ENCODE data around the gene CIAO2B.
A peak's percentile ranks its signal among the peaks of the same experiment; 100 is the strongest.
"Not testable (repeated sequence)": the region's sequence is repeated elsewhere in the genome, so short reads cannot be mapped to it uniquely, and the experiment has no call there.

CIAO2B gene

GRCh38 chr16:66936889-66937554 is 2.8 kb upstream of the CIAO2B start:
- DNase-seq = no peak

- DNase-seq = no peak
Observed at GRCh38 chr16:66936462-66936861, 2.3 kb upstream of the CIAO2B start.

GRCh38 chr16:66935314-66936011 is 1.3 kb upstream of the CIAO2B start, which contains the start of gene CES2:
Gene CES2, plus strand, starts transcription at chr16:66935516. Its CDS starts 120 bp downstream, at chr16:66935636.
- no peak for DNase-seq

- not testable (repeated sequence) for DNase-seq
Observed at GRCh38 chr16:66934839-66935313, 674 bp upstream of the CIAO2B start.

- peak in 1 of 4 experiments; percentile 44 for DNase-seq
Observed at GRCh38 chr16:66933776-66934137, 445 bp downstream of the CIAO2B start.

- no peak for DNase-seq
Observed at GRCh38 chr16:66932076-66932475, 2.1 kb downstream of the CIAO2B start.

- no peak for DNase-seq
Observed at GRCh38 chr16:66931665-66932064, 2.5 kb downstream of the CIAO2B start.

GRCh38 chr16:66930189-66930588 is 4.0 kb downstream of the CIAO2B start:
- DNase-seq = no peak

- DNase-seq = no peak
Observed at GRCh38 chr16:66928702-66929388, 5.4 kb downstream of the CIAO2B start.

GRCh38 chr16:66927918-66928649 is 6.1 kb downstream of the CIAO2B start:
- DNase-seq = no peak

GRCh38 chr16:66926961-66927436 is 7.2 kb downstream of the CIAO2B start:
- DNase-seq = no peak

- DNase-seq = no peak
Observed at GRCh38 chr16:66926171-66926947, 7.8 kb downstream of the CIAO2B start.

GRCh38 chr16:66925322-66925840 is 8.8 kb downstream of the CIAO2B start, which contains the start of gene RRAD:
Gene RRAD, minus strand, starts transcription at chr16:66925535. Its CDS starts 356 bp downstream, at chr16:66925179.
- no peak for DNase-seq

- peak in 1 of 4 experiments; percentile 19 for DNase-seq
Observed at GRCh38 chr16:66924527-66925321, 9.5 kb downstream of the CIAO2B start.

- no peak for DNase-seq
Observed at GRCh38 chr16:66923866-66924265, 10.3 kb downstream of the CIAO2B start.

- no peak for DNase-seq
Observed at GRCh38 chr16:66923247-66923731, 10.9 kb downstream of the CIAO2B start.

GRCh38 chr16:66921729-66922450 is 12.3 kb downstream of the CIAO2B start:
- DNase-seq = no peak

GRCh38 chr16:66920924-66921680 is 13.1 kb downstream of the CIAO2B start:
- no peak for DNase-seq

- DNase-seq = no peak
Observed at GRCh38 chr16:66920299-66920590, 14.0 kb downstream of the CIAO2B start.

Data from activated naive CD4-positive, alpha-beta T cell (primary cell).